NCI-H460 (cell line): ENCODE data around the gene RBM23. TPM values are rescaled to one million over a fixed set of nuclear protein-coding genes. Genes with fewer than 3 reads are reported as not detected.

Experiments used
- DNase-seq: peaks from one replicate; pipeline ENCODE4 v3.0.0-alpha.2; 2016; ENCODE audit warnings: low read depth; ENCODE audit errors: extremely low read depth
- total RNA-seq: library from RNA; depleted of rRNA; stranded (reverse); fragments of >200 nt; shearing (Covaris generic); gene quantifications from 2 replicates; pipeline ENCODE4 v1.2.3, GENCODE V29; 2014

The RBM23 gene
- total RNA-seq, 1 experiment from 2014 or later, result 64.8 TPM

DNA sequence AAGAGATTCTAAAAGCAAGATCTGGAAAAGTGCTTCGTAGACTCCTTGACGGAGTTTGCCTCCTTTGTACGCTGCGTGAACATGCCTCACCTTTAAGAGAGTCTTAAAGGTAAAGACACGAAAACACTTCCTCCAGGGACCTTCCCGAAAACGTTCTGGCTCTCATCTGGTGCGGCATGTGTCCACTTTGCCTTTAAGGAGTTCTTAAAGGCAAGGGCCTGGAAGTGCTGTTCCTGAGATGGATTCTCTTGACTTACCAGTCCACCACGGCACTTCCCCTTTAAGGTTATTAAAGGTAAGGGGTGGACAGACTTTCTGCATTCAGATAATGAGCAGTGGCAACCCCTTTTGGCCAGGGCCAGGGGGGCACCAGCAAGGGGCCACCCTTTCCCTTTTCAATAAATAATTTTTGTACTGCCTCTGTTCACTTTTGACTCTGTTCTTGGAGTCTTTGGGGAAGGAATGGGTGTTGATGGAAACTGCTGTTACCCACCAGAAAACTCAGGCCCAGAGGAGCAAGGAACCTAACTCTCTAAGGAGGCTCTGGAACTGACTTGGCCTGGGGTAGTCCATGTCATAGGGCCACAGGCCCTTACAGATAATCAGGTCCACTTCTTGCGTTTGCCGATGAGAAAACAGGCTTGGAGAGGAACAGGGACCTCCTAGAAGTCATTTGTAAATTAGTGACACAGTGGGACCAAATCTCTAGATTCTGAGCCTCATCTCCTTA lies 31.5 kb downstream of the RBM23 start:
- peak; percentile 21 for DNase-seq

DNA sequence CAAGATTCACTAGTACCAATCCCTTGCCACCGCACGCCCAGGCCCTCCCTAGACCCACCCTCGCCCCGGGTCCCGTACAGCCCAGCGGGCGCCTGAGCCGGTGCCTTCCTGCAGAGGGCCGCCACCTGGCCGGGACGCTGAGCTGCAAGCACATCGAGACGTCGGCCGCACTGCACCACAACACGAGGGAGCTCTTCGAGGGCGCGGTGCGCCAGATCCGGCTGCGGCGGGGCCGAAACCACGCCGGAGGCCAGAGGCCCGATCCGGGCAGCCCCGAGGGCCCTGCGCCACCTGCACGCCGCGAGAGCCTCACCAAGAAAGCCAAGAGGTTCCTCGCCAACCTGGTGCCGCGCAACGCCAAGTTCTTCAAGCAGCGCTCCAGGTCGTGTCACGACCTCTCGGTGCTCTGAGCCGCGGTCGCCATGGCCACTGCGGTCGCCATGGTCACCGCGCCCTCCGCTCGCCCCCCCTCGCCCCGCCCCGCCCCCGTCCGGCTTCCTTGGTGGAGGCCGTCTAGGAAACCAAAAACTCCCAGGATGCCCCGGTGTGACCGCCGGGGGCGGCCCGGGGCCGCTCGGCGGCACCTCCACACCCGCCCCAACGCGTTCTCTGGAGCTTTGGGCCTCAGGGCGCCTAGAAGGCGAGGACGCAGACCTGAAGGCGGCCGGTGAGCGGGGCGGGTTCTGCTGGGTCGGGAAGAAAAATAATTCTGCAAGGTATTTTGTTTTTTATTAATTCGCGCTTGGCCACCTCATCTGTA lies 32.3 kb downstream of the RBM23 start:
- DNase-seq, result no peak

DNA sequence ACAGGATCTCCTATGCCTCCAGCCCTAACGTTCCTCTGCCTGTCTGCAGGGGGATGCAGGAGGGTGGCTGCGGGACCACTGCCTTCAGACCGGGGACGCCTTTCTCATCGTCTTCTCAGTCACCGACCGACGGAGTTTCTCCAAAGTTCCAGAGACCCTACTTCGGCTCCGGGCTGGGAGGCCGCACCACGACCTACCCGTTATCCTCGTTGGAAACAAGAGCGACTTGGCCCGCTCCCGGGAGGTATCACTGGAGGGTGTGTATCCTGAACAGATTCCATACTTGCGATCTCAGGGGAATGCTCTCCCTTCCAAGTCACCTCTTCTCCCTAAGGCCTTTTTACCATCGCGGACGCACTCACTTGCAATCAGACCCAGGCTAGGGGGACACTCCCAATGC lies 33.0 kb downstream of the RBM23 start:
- no peak for DNase-seq

DNA sequence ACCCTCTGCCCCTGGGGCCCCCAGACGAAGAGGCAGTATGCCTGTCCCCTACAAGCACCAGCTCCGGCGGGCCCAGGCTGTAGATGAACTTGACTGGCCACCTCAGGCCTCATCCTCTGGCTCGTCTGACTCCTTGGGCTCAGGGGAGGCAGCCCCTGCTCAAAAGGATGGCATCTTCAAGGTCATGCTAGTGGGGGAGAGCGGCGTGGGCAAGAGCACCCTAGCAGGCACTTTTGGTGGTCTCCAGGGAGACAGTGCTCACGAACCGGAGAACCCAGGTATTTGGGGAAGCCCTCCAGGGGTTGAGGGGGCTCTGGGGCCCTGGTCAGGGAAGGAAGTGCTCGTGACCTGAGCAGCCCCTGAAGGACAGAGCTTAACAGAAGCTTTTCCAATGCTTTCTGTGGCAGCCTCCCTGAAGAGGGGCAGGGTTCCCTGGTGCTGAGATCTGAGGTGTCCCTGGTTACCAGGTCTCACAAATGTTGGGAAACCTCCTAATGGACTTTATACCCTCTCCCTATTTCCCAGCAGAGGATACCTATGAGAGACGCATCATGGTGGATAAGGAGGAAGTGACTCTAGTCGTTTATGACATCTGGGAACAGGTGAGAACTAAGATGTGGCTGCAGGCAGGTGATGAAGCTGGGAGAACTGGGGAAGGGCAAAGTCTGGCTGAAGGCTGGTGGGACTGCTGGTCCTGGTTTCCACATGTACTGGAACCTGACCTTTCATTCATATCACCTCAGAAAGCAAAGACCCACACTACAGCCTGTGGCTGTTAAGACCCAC lies 34.0 kb downstream of the RBM23 start:
- no peak for DNase-seq

DNA sequence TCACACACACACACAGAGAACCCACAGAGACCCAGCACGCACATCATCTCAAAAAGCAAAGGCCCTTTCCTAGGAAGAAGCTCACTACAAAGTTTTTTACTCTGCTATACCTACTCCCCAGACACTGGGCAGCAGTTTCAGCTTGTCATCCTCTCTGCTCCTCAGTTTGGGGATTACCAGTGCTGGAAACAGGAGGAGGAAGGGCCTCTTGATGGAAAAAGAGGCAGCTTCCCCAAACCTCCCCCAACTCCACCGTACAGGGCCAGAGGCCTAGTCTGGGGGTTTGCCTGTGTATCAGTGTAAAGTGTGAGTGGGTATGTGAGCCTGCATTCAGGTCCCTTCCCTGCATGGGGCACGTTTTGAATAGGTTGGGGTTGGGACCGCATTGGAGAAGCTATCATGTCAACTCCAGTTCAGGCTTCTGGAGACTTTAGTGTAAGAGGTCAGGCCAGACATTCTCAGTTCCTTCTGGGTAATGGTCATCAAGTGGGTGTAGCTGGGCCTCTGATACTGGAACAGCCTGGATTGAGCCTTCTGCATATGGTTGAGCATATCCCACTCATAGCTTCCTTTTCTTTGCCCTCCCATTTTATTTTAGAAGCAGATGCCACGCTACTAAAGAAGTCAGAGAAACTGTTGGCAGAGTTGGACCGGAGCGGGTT lies 34.7 kb downstream of the RBM23 start:
- DNase-seq, result no peak

DNA sequence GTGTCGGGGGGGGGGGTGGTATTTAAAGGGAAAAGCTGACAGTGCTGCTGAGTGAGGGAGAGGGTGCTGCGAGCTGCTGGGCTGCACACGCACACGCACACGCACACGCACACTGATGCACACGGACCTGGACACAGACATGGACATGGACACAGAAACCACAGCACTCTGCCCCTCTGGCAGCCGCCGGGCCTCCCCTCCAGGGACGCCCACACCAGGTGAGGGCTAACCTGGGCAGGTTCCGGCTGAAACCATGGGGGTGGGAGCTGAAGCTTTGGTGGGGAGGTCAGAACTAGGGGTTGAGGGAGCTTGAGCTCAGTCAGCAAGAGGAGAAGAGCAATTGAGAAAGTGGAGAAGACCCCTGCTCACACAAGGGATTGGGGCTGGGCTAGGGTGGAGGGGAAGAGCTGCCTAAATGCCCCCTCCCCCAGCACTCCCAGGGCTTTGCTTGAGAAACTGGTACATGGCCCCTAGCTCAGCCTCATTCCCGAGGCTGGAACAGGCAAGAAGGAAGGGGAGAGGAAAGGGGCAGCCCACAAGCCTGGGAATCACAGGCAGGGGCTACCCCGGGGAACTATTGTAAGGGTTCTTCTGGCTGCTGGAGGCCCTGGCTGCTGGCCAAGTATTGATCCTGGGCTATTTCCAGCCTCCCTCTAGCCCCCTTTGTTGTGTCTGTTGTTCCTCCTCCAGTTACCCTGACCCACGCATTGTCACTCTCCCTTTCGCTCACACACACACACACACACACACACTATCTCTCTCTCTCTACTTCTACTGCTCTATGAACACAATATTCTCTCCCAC lies 35.6 kb downstream of the RBM23 start, which contains the start of gene REM2:
REM2 (plus strand) TSS at position 50 of the 804 bp plus-strand sequence; CDS start at position 116, 66 bp downstream.
- no peak for DNase-seq

DNA sequence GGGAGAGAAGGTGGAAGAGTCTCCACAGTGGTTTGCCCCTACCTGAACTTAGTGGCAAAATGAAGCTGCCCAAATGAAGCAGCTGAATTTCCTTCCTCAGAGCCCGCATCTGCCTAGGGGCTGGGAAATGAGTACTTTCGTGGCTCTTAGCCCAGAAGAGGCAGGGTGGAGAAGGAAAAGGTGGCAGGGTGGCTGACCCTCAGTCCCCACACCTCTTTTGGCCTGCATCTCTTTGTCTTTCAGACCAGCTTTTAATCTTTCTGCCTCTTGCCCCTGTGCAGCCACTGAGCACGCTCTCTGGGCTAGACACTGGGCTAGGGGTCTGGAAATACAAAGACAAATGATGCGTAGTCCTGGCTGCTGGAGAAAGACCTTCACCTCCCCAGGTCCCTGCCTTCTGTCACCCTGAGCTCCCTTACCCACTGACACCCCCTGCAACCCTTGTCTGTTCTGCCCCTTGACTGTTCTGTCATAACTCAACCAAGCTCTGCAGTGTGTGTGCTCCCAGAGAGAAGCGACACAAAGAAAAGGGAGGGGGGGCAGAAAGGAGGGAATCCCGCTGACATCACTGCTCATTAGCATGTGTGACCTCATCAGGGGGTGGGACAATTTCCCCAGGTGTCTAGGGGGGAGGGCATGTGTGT lies 36.3 kb downstream of the RBM23 start:
- DNase-seq, result no peak

DNA sequence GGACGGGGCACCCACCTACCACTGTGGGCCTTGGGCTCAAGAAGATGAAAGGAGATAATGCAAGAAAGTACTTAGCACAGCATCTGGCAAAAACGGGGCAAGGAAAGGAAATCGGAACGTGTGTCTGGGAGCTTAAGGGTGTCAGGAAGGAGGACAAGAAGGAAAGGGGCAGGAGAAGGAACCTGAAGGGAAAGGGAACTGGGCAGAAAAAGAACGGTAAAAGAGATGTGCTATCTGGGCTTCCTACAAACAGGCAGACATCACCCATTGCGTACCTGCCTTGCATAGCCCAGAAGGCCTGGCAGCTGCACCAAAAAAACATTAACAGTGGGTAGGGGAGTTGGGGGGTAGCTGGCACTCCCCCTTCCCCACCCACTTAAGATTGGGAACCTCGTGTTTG lies 36.9 kb downstream of the RBM23 start:
- DNase-seq, result no peak

DNA sequence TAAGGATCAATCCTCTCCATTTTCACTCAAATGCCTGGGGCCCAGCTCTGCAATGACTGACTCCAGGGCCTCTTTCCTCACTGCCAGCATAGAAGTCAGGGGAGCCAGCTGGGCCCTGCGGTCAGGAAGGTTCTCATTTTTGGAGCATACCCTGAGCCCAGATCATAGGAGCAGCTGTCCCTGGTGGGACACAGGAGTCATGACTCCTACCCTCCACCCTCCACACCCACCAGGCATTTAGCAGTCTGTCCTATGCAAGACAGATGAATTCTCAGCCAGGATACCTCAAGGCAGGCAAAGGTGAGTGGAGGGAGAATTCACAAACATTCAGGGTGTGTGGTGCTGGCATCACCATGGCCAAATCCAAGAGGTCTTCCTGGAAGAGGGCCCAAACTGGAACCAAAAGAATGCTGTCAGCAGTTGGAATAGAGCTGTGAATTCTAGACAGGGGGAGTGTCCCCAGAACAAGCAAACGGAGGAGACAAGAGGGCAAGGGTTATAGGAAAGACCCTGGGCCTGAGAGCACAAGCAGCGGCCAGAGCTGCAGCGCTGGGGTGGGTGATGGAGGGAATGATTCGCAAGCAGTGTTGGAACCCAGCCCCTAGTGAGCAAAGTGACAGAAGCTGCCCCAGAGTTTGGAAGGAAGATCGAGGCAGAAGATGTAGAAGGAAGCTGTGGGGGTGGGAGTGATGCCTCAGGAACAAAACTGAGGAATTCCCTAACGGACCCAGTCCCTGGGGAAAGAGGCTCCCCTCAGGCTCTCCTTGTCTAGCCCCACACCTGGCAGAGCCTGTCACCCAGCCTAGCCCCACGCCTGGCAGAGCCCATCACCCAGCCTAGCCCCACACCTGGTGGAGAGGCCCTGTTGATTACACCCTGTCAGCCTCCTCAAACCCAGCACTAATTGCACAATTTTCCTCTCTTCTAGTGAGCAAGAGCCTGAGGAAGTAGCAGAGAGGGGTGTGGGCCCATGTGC lies 40.4 kb downstream of the RBM23 start:
- DNase-seq, result no peak

DNA sequence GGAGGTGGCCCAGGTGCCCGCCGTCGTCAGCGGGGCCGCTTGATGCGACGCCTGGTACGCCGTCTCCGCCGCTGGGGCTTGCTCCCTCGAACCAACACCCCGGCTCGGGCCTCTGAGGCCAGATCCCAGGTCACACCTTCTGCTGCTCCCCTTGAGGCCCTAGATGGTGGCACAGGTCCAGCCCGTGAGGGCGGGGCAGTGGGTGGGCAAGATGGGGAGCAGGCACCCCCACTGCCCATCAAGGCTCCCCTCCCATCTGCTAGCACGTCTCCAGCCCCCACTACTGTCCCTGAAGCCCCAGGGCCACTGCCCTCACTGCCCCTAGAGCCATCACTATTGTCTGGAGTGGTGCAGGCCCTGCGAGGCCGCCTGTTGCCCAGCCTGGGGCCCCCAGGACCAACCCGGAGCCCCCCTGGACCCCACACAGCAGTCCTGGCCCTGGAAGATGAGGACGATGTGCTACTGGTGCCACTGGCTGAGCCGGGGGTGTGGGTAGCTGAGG lies 41.9 kb downstream of the RBM23 start:
- no peak for DNase-seq

DNA sequence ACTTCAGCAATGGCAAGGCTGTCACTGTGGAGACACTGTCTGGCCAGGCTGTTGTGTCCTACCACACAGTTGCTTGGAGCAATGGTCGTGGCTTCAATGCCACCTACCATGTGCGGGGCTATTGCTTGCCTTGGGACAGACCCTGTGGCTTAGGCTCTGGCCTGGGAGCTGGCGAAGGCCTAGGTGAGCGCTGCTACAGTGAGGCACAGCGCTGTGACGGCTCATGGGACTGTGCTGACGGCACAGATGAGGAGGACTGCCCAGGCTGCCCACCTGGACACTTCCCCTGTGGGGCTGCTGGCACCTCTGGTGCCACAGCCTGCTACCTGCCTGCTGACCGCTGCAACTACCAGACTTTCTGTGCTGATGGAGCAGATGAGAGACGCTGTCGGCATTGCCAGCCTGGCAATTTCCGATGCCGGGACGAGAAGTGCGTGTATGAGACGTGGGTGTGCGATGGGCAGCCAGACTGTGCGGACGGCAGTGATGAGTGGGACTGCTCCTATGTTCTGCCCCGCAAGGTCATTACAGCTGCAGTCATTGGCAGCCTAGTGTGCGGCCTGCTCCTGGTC lies 43.1 kb downstream of the RBM23 start:
- DNase-seq, result no peak

DNA sequence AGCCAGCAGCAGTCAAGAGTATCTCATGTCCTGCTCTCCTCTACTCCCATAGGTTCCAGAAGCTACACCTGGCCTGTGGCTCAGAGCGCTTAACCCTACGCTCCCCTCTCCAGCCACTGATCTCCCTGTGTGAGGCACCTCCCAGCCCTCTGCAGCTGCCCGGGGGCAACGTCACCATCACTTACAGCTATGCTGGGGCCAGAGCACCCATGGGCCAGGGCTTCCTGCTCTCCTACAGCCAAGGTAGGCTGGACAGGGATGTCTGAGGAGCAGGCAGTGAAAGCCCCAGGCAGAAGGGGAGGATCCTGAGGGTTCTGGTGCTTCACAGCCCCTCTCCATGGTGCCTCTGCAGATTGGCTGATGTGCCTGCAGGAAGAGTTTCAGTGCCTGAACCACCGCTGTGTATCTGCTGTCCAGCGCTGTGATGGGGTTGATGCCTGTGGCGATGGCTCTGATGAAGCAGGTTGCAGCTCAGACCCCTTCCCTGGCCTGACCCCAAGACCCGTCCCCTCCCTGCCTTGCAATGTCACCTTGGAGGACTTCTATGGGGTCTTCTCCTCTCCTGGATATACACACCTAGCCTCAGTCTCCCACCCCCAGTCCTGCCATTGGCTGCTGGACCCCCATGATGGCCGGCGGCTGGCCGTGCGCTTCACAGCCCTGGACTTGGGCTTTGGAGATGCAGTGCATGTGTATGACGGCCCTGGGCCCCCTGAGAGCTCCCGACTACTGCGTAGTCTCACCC lies 43.8 kb downstream of the RBM23 start:
- DNase-seq, result no peak

DNA sequence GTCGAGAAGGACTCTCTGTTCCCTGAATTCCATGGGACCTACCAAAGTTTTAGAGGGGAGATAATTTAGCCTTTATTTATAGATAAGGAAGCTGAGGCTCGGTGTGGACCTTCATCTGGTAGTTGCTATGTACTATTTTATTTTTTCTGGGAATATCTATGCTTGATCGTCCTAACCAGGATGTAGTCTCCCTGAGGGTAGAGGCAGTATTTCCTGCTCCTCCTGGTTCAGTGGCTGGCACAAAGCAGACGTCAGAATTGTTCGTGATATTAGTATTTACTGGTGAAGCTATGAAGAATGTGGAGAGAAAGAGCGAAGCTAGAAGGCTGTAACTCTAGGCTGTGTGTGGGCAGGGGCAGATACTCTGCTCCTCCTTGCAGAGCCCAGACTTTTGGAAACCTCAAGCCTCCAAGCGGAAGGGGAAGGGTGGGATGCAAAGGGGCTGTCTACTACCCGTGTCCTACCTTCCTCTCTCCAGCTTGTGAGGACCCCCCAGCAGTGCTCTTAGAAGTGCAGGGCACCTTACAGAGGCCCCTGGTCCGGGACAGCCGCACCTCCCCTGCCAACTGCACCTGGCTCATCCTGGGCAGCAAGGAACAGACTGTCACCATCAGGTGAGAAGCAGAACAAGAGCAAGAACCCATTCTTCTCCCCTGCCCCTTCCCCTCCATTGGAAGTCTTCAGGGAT lies 46.0 kb downstream of the RBM23 start:
- no peak for DNase-seq

DNA sequence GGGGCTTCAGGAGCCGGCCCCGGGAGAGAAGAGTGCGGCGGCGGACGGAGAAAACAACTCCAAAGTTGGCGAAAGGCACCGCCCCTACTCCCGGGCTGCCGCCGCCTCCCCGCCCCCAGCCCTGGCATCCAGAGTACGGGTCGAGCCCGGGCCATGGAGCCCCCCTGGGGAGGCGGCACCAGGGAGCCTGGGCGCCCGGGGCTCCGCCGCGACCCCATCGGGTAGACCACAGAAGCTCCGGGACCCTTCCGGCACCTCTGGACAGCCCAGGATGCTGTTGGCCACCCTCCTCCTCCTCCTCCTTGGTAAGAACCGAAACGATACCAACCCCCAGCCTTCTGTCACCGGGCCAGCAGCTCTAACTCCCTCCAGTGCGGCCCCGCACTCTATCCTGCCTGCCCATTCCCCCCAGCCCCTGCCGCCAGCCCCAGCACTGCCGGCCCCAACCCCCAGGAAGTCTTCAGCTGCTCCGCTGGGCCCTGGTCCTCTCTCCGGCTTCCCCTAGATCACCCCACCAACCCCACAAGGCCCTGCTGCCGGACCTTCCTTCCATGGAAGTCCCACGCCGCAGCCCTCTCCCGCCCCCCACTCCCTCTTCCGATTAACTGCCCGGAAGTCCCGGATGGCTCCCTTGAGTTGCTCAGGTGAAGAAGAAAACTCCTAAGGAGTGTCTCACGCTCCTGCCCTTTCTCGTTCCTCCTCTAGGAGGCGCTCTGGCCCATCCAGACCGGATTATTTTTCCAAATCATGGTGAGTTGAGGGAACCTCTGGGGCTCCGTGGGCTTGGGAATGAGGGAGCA lies 46.7 kb downstream of the RBM23 start:
- peak; percentile 90 for DNase-seq

DNA sequence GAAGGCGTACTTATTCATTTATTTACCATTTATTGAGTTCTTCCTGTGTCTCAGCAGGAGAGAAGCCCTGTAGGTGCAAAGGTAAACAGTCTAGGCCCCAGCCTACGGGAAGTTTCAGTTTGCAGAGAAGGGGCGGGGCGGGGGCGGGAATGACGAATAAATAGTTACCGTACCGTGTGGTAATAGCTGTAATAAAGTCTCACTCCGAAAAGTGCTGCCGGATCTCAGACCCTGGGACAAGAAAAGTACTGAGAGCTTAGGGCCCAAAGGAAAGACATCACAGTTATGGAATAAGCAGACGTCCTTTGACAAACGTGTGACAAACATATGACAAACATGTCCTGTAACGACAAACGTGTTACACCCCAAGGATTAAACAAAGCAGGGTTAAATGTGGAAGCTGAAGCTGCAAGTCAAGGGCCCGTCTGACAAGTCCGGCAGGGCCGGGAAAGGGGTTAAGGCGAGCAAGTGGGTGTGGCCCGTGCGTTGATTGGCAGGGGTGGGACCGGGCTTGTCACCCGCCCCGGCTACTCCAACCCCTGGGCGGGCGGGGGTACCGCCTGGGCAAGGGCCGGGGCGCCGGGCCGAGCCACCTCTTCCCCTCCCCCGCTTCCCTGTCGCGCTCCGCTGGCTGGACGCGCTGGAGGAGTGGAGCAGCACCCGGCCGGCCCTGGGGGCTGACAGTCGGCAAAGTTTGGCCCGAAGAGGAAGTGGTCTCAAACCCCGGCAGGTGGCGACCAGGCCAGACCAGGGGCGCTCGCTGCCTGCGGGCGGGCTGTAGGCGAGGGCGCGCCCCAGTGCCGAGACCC lies 47.5 kb downstream of the RBM23 start, which contains the start of gene LRP10:
LRP10 (plus strand) TSS at position 517 of the 809 bp plus-strand sequence. CDS start 564 bp downstream, outside the sequence.
- DNase-seq, result peak; percentile 92
